Stomach (tissue), 9 donors: Measurements from ENCODE around the gene CNOT9. TPM values are rescaled to one million over a fixed set of nuclear protein-coding genes. Genes with fewer than 3 reads are reported as not detected.
A peak's percentile ranks its signal among the peaks of the same experiment; 100 is the strongest.

Experiments
- DNase-seq, 2 donors: peaks; one replicate each; pipeline versions ENCODE4 v3.0.0 to v3.0.0-alpha.2; 2013 to 2019
- H3K27ac ChIP-seq, 5 donors: fragments of 200-600 bp in 4 of 5; sonication (generic) in 4 of 5; one replicate each; pipeline ENCODE4 v1.5.1; 2013 to 2019; ENCODE audit warnings: mild to moderate bottlenecking in 1 of 5, moderate library complexity in 1 of 5
- H3K27me3 ChIP-seq, 3 donors: fragments of 200-600 bp; sonication (generic); one replicate each; pipeline ENCODE4 v1.5.1; 2017 to 2019; ENCODE audit warnings: mixed run types in 1 of 3
- H3K36me3 ChIP-seq, 4 donors: fragments of 200-600 bp; sonication (generic); 1 replicate in 3 of 4; 2 replicates in 1 of 4; pipeline ENCODE4 v1.5.1; 2016 to 2019
- H3K4me1 ChIP-seq, 4 donors: fragments of 200-600 bp; sonication (generic); one replicate each; pipeline ENCODE4 v1.5.1; 2016 to 2019
- H3K4me3 ChIP-seq, 4 donors: fragments of 200-600 bp; sonication (generic) in 3 of 4; one replicate each; pipeline ENCODE4 v1.5.1; 2016 to 2019; ENCODE audit warnings: mild to moderate bottlenecking in 1 of 4
- H3K9me3 ChIP-seq, 4 donors: fragments of 200-600 bp; sonication (generic); one replicate each; pipeline ENCODE4 v1.5.1; 2016 to 2019
- EP300 ChIP-seq: sonication (generic); formaldehyde crosslinking; IDR thresholded peaks from one replicate; pipeline ENCODE4 v1.6.1; 2017; ENCODE audit warnings: antibody characterized with exemption
- POLR2A ChIP-seq, 4 donors: fragments of 450-650 bp; IDR thresholded peaks; one replicate each; pipeline ENCODE4 v1.6.1; 2016; ENCODE audit warnings: antibody characterized with exemption in 4 of 4, control low read depth in 2 of 4, mild to moderate bottlenecking in 1 of 4, moderate library complexity in 1 of 4
- POLR2AphosphoS5 ChIP-seq, 3 donors: sonication (generic); formaldehyde crosslinking; IDR thresholded peaks; one replicate each; pipeline ENCODE4 v1.6.1; 2016; ENCODE audit warnings: antibody characterized with exemption in 3 of 3
- WGBS, 5 donors: extraction: QIAGEN DNeasy Blood & Tissue Kit in 3 of 5; methylation state at CpG; one replicate each; pipeline versions ENCODE4 v1.1.5 to v1.1.7; 2013 to 2018; 5-methylcytosine and 5-hydroxymethylcytosine counted together
- intact Hi-C: fragments of 100-400 bp; cut with DNase I; formaldehyde crosslinking; loops from one replicate; pipeline ENCODE4 v1.15.1; 2023; ENCODE audit warnings: low total_unique reads
- polyA plus RNA-seq, 3 donors: library from polyadenylated mRNA; stranded (reverse); fragments of 200-250 nt; gene quantifications; one replicate each; pipeline ENCODE4 v1.2.3, GENCODE V29; 2013
- total RNA-seq, 5 donors: library from RNA; depleted of rRNA; stranded (reverse); fragments of >200 nt; gene quantifications; one replicate each; pipeline versions ENCODE4 v1.1.0 to v1.2.3, GENCODE V29; 2014 to 2016
- TF ChIP-seq, protein P1 (sequence below), 7 experiments: fragments of 450-650 bp in 4 of 7; fragments of 200-600 bp in 3 of 7; sonication (generic) in 3 of 7; IDR thresholded peaks; one replicate each; pipeline ENCODE4 v1.5.1; 2016 to 2019; ENCODE audit warnings: antibody characterized with exemption in 7 of 7, control low read depth in 2 of 7, mild to moderate bottlenecking in 1 of 7
- donor health status: healthy with polysubstance abuse.
- donor health status: Bipolar disorder and iron deficiency.
- donor health status: healthy.

The CNOT9 gene
- total and polyA plus RNA-seq, 8 donors: 5.5 to 64.8 (median 19.6) TPM

- H3K27me3 ChIP-seq: no peaks in the 10 kb centered on the region
- DNase-seq: peak; percentile 40 to 84
- H3K36me3 ChIP-seq: peaks cover 0 to 24% (median 17%) of the 10 kb centered on the region in 4 donors
- intact Hi-C loops: no loop called here
- WGBS, 5 donors: 0 to 1% (median 0%) methylated on average over 16 to 31 of the region's 31 CpGs
- H3K4me3 ChIP-seq: peak overlapping the region; percentile 70 to 86 (median 84)
- H3K9me3 ChIP-seq: no peaks in the 10 kb centered on the region
- TF ChIP-seq POLR2AphosphoS5 (IDR thresholded peaks at IDR 0.05) (no peak), EP300 (no peak), POLR2A (IDR thresholded peaks at IDR 0.05) (no peak)
- TF ChIP-seq, protein P1, sequence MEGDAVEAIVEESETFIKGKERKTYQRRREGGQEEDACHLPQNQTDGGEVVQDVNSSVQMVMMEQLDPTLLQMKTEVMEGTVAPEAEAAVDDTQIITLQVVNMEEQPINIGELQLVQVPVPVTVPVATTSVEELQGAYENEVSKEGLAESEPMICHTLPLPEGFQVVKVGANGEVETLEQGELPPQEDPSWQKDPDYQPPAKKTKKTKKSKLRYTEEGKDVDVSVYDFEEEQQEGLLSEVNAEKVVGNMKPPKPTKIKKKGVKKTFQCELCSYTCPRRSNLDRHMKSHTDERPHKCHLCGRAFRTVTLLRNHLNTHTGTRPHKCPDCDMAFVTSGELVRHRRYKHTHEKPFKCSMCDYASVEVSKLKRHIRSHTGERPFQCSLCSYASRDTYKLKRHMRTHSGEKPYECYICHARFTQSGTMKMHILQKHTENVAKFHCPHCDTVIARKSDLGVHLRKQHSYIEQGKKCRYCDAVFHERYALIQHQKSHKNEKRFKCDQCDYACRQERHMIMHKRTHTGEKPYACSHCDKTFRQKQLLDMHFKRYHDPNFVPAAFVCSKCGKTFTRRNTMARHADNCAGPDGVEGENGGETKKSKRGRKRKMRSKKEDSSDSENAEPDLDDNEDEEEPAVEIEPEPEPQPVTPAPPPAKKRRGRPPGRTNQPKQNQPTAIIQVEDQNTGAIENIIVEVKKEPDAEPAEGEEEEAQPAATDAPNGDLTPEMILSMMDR (IDR thresholded peaks at IDR 0.05): no peak
- peak overlapping the region; percentile 89 to 100 (median 97) for H3K27ac ChIP-seq
- peaks cover 26 to 63% (median 47%) of the 10 kb centered on the region in 4 donors for H3K4me1 ChIP-seq
These were observed 396 bp downstream of the CNOT9 start for GRCh38 chr2:218569038-218569431.

DNA sequence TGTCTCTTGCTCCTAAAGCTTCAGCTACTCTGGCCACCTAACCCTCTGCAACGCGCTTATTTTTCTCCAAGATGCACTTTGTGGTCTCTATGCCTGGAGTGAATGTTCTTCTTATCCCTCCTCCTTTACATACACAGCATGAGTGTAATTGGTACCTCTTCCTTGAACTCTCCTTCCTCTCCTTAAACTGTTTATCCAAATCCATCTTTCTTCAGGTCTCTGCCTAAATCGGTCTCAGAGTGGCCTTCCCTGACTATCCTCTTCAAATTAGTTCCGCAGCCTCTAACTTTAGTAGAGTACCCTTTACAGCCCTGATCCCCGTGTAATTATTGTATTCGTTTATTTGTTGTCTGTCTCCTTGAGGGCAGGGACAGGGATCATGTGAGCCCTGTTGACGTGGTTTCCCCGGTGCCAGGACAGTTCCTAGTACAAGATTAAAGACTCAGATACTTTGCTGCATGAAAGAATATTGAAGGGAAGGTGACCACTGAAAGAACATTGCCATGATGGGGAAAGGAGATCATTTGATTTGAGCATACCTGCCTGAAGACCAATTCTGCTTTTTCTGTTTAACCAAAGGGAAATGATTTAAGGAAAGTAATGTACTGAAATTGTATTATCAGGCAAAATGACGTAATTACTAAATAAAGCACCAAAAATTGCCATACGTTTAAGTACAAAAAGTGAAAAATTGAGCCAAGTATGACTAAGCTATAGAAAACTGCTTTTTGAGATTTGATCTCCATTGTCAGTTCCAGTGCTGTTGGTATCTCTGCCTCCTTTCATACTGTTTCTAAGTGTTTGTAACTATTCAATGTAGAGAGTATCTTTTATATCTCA is 1.2 kb downstream of the CNOT9 start:
- peaks cover 26 to 63% (median 48%) of the 10 kb centered on the region in 4 donors for H3K4me1 ChIP-seq
- peak overlapping the region; percentile 70 to 86 (median 84) for H3K4me3 ChIP-seq
- peak overlapping the region; percentile 49 to 100 (median 97) for H3K27ac ChIP-seq
- H3K9me3 ChIP-seq: no peaks in the 10 kb centered on the region
- H3K36me3 ChIP-seq: peaks cover 0 to 28% (median 23%) of the 10 kb centered on the region in 4 donors
- H3K27me3 ChIP-seq: no peaks in the 10 kb centered on the region
- peak; percentile 40 to 58 for DNase-seq
- intact Hi-C loops: no loop called here
- WGBS, 5 donors: 5 to 6% (median 6%) methylated on average over 10 of the region's 10 CpGs
- TF ChIP-seq POLR2A (IDR thresholded peaks at IDR 0.05) (no peak), POLR2AphosphoS5 (IDR thresholded peaks at IDR 0.05) (peak in 1 of 3 donors; percentile 68), EP300 (no peak)
- TF ChIP-seq, protein P1 (IDR thresholded peaks at IDR 0.05): no peak

DNA sequence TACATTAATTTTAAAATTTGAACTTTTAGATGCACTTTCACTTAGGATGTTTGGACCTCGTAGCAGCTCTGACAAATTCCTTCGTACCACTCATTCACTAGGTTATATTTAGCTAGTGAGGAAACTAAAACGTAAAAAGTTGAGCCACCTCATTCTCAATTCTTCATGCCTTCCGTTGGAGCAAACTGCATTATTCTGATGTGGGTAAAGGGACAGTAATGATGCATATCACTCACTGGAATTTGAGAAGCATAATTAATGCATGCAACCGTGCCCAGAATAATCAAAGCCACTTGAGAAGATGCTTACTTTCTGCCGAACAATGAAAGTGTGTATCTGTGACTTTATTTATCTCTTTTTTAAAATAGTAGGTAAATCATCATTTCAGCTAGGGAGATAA is 2.2 kb downstream of the CNOT9 start:
- TF ChIP-seq POLR2A (IDR thresholded peaks at IDR 0.05) (no peak), POLR2AphosphoS5 (IDR thresholded peaks at IDR 0.05) (peak in 1 of 3 donors; percentile 60)
- peak overlapping the region in 4 of 5 donors; percentile 95 to 100 (median 97) for H3K27ac ChIP-seq

GRCh38 chr2:218576854-218577253 is 8.2 kb downstream of the CNOT9 start:
- H3K27ac ChIP-seq: no peak overlapping the region
- peaks cover 0 to 43% (median 14%) of the 10 kb centered on the region in 4 donors for H3K4me1 ChIP-seq
- DNase-seq: no peak
- H3K36me3 ChIP-seq: peaks cover 3 to 59% (median 41%) of the 10 kb centered on the region in 4 donors
- no peak overlapping the region for H3K4me3 ChIP-seq
- no peak for TF ChIP-seq EP300
- TF ChIP-seq POLR2A (IDR thresholded peaks at IDR 0.05): no peak
- no peak for TF ChIP-seq POLR2AphosphoS5 (IDR thresholded peaks at IDR 0.05)
- TF ChIP-seq, protein P1 (IDR thresholded peaks at IDR 0.05): no peak
- intact Hi-C loops: no loop called here
- 93 to 99% (median 96%) methylated on average over 4 of the region's 4 CpGs for WGBS, 5 donors
- H3K9me3 ChIP-seq: no peaks in the 10 kb centered on the region
- H3K27me3 ChIP-seq: no peaks in the 10 kb centered on the region

More for the DNA sequence above, 2.2 kb downstream of the CNOT9 start:
- Histone ChIP-seq H3K27me3 (no peaks in the 10 kb centered on the region), H3K4me1 (peaks cover 26 to 61% (median 44%) of the 10 kb centered on the region in 4 donors), H3K9me3 (no peaks in the 10 kb centered on the region), H3K4me3 (peak overlapping the region in 1 of 4 donors; percentile 86), H3K36me3 (peaks cover 0 to 34% (median 25%) of the 10 kb centered on the region in 4 donors)
- DNase-seq: no peak
- intact Hi-C loops: no loop called here
- WGBS, 5 donors: 19 to 28% (median 21%) methylated on average over 6 of the region's 6 CpGs
